IMR-90 (cell line): Measurements from ENCODE around the gene DUSP2. TPM values are rescaled to one million over a fixed set of nuclear protein-coding genes. Genes with fewer than 3 reads are reported as not detected.

Experiments used
- ATAC-seq: fragments of 200-7000 bp; cut with Tn5 transposase; 2 replicates; pipeline ENCODE4 v1.9.1; 2020; ENCODE audit warnings: low read depth, mild to moderate bottlenecking, moderate library complexity
- BruUV-seq: library from RNA; stranded (reverse); fragments of 400-500 nt; replicated peaks from 2 replicates; lab custom pipeline; 2021; lab: Mats Ljungman, UMichigan
- CTCF ChIA-PET: fragments of 300-600 bp; formaldehyde crosslinking; extraction: SDS; loops from one replicate; lab custom pipeline; 2021; ENCODE audit warnings: antibody characterized with exemption; lab: Yijun Ruan, JAX
- POLR2A ChIA-PET: fragments of 300-600 bp; sonication (Branson Sonifier 250); formaldehyde crosslinking; loops from one replicate; lab custom pipeline; 2022; ENCODE audit warnings: antibody characterized with exemption; ENCODE audit not compliant: unreplicated experiment; lab: Charles Lee
- DNase-seq: peaks from one replicate; pipeline ENCODE4 v3.0.0; 2013
- H2AFZ ChIP-seq: replicated peaks from 2 replicates; pipeline ENCODE3; 2013; ENCODE audit warnings: low read length, mild to moderate bottlenecking; ENCODE audit not compliant: poor library complexity
- H2AK5ac ChIP-seq: 2 replicates; pipeline ENCODE4 v1.6.1; 2013; ENCODE audit warnings: low read depth, low read length, inconsistent platforms
- H2AK9ac ChIP-seq: replicated peaks from 2 replicates; pipeline ENCODE3; 2013; ENCODE audit warnings: mild to moderate bottlenecking, low read depth, low read length, moderate library complexity; ENCODE audit not compliant: poor library complexity
- H2BK120ac ChIP-seq: 2 replicates; pipeline ENCODE4 v1.6.1; 2013; ENCODE audit warnings: low read depth, low read length, inconsistent platforms
- H2BK15ac ChIP-seq: 3 replicates; pipeline ENCODE4 v1.6.1; 2013; ENCODE audit warnings: low read depth, low read length, inconsistent platforms
- H2BK20ac ChIP-seq: 2 replicates; pipeline ENCODE4 v1.6.1; 2013; ENCODE audit warnings: low read depth, mild to moderate bottlenecking, inconsistent platforms, low read length, moderate library complexity
- H2BK5ac ChIP-seq: 2 replicates; pipeline ENCODE4 v1.6.1; 2013; ENCODE audit warnings: mild to moderate bottlenecking, low read depth, low read length, inconsistent platforms; ENCODE audit not compliant: poor library complexity, severe bottlenecking
- H3K14ac ChIP-seq: replicated peaks from 2 replicates; pipeline ENCODE4 v1.6.1; 2013; ENCODE audit warnings: low read depth, low read length, inconsistent platforms
- H3K18ac ChIP-seq: 2 replicates; pipeline ENCODE4 v1.6.1; 2013; ENCODE audit warnings: low read depth, low read length, control low read depth
- H3K23ac ChIP-seq: 2 replicates; pipeline ENCODE4 v1.6.1; 2013; ENCODE audit warnings: low read depth, low read length, inconsistent platforms
- H3K27ac ChIP-seq: 2 replicates; pipeline ENCODE4 v1.5.1; 2013; ENCODE audit warnings: mild to moderate bottlenecking, control low read depth, low read length; ENCODE audit not compliant: insufficient read depth
- H3K27me3 ChIP-seq: 2 replicates; pipeline ENCODE4 v1.6.1; 2013; ENCODE audit warnings: low read length; ENCODE audit not compliant: control insufficient read depth, insufficient read depth
- H3K36me3 ChIP-seq: 2 replicates; pipeline ENCODE4 v1.6.1; 2013; ENCODE audit warnings: low read length, mixed read lengths; ENCODE audit not compliant: control insufficient read depth, insufficient read depth
- H3K4ac ChIP-seq: 2 replicates; pipeline ENCODE4 v1.6.1; 2013; ENCODE audit warnings: low read depth, low read length, inconsistent platforms
- H3K4me1 ChIP-seq: 2 replicates; pipeline ENCODE4 v1.6.1; 2013; ENCODE audit warnings: low read length, mixed read lengths; ENCODE audit not compliant: control insufficient read depth, insufficient read depth
- H3K4me2 ChIP-seq: 2 replicates; pipeline ENCODE4 v1.6.1; 2013; ENCODE audit warnings: low read depth, mild to moderate bottlenecking, control low read depth, low read length, moderate library complexity
- H3K4me3 ChIP-seq: 2 replicates; pipeline ENCODE4 v1.5.1; 2013; ENCODE audit warnings: low read depth, mild to moderate bottlenecking, control low read depth, low read length, moderate library complexity; ENCODE audit not compliant: insufficient read depth
- H3K56ac ChIP-seq: 2 replicates; pipeline ENCODE4 v1.6.1; 2013; ENCODE audit warnings: low read length, inconsistent platforms; ENCODE audit not compliant: insufficient read depth; ENCODE audit errors: extremely low read depth
- H3K79me1 ChIP-seq, 2 experiments: 2 replicates each; pipeline ENCODE4 v1.6.1; 2013; ENCODE audit warnings: low read length in 2 of 2, inconsistent platforms in 1 of 2, low read depth in 1 of 2
- H3K9ac ChIP-seq: 2 replicates; pipeline ENCODE4 v1.6.1; 2013; ENCODE audit warnings: low read depth, low read length, control low read depth
- H3K9me1 ChIP-seq: 2 replicates; pipeline ENCODE4 v1.6.1; 2013; ENCODE audit warnings: low read length, inconsistent platforms; ENCODE audit not compliant: insufficient read depth
- H3K9me3 ChIP-seq: 2 replicates; pipeline ENCODE4 v1.6.1; 2013; ENCODE audit warnings: low read length; ENCODE audit not compliant: control insufficient read depth, insufficient read depth
- H4K20me1 ChIP-seq: 2 replicates; pipeline ENCODE4 v1.6.1; 2013; ENCODE audit warnings: low read length, inconsistent platforms; ENCODE audit not compliant: insufficient read depth
- H4K5ac ChIP-seq: 2 replicates; pipeline ENCODE4 v1.6.1; 2013; ENCODE audit warnings: mild to moderate bottlenecking, low read depth, low read length, control low read depth
- H4K8ac ChIP-seq, 2 experiments: 2 replicates each; pipeline ENCODE4 v1.6.1; 2013; ENCODE audit warnings: low read depth in 2 of 2, low read length in 2 of 2, control low read depth in 1 of 2, inconsistent platforms in 1 of 2
- H4K91ac ChIP-seq: 2 replicates; pipeline ENCODE4 v1.6.1; 2013; ENCODE audit warnings: low read depth, low read length, inconsistent platforms; ENCODE audit not compliant: insufficient read depth
- BHLHE40 ChIP-seq: fragments of 150-350 bp; IDR thresholded peaks from 2 replicates; pipeline ENCODE4 v1.6.1; 2016; ENCODE audit warnings: mild to moderate bottlenecking, low read depth, low read length
- CEBPB ChIP-seq: IDR thresholded peaks from 2 replicates; pipeline ENCODE4 v1.6.1; 2012; ENCODE audit warnings: low read depth, low read length, improper control_type of control experiment
- CHD1 ChIP-seq: IDR thresholded peaks from 2 replicates; pipeline ENCODE4 v1.6.1; 2012; ENCODE audit warnings: low read depth, low read length, improper control_type of control experiment
- FOS ChIP-seq: fragments of 150-350 bp; IDR thresholded peaks from 2 replicates; pipeline ENCODE4 v1.6.1; 2016; ENCODE audit warnings: low read depth, low read length
- MAFK ChIP-seq: IDR thresholded peaks from 2 replicates; pipeline ENCODE4 v1.6.1; 2012; ENCODE audit warnings: low read depth, low read length, improper control_type of control experiment
- MAZ ChIP-seq: IDR thresholded peaks from 2 replicates; pipeline ENCODE4 v1.6.1; 2012; ENCODE audit warnings: low read depth, mild to moderate bottlenecking, low read length, improper control_type of control experiment, moderate library complexity, borderline replicate concordance
- MXI1 ChIP-seq: IDR thresholded peaks from 2 replicates; pipeline ENCODE4 v1.6.1; 2012; ENCODE audit warnings: low read depth, mild to moderate bottlenecking, low read length, moderate library complexity, borderline replicate concordance
- POLR2A ChIP-seq: IDR thresholded peaks from 2 replicates; pipeline ENCODE4 v1.6.1; 2012; ENCODE audit warnings: mild to moderate bottlenecking, low read depth, low read length
- RAD21 ChIP-seq: IDR thresholded peaks from 2 replicates; pipeline ENCODE4 v1.6.1; 2012; ENCODE audit warnings: low read length, improper control_type of control experiment
- RCOR1 ChIP-seq: IDR thresholded peaks from 2 replicates; pipeline ENCODE4 v1.6.1; 2012; ENCODE audit warnings: mild to moderate bottlenecking, low read length, improper control_type of control experiment; ENCODE audit not compliant: insufficient replicate concordance
- SMC3 ChIP-seq: fragments of 150-350 bp; IDR thresholded peaks from 2 replicates; pipeline ENCODE4 v1.6.1; 2016; ENCODE audit warnings: low read depth, mild to moderate bottlenecking, antibody characterized with exemption, low read length, moderate library complexity
- WGBS, 2 experiments: methylation state at CpG; one replicate each; pipeline versions ENCODE4 v1.1.5 to v1.1.7; 2013; ENCODE audit warnings: missing lambda C conversion rate in 2 of 2; ENCODE audit not compliant: insufficient read length in 1 of 2; ENCODE audit errors: extremely low coverage in 2 of 2; 5-methylcytosine and 5-hydroxymethylcytosine counted together
- dilution Hi-C: fragments of 300-500 bp; cut with HindIII; formaldehyde crosslinking; loops from one replicate; pipeline ENCODE4 v1.14.3; 2018; ENCODE audit warnings: low sequenced_read_pairs; ENCODE audit not compliant: unreplicated experiment
- in situ Hi-C: fragments of 300-500 bp; cut with MboI; formaldehyde crosslinking; loops from 3 replicates; pipeline ENCODE4 v1.14.3; 2019; ENCODE audit warnings: low sequenced_read_pairs, inconsistent platforms, mixed read lengths
- intact Hi-C: fragments of 100-400 bp; cut with micrococcal nuclease; formaldehyde crosslinking; loops from 2 replicates; pipeline ENCODE4 v1.10.0; 2022
- polyA plus RNA-seq, 3 experiments: library from polyadenylated mRNA; depleted of rRNA; stranded (reverse); fragments of >200 nt; gene quantifications; 2 replicates each; pipeline ENCODE4 v1.2.3, GENCODE V29; 2012; ENCODE audit warnings: low replicate concordance in 1 of 3
- total RNA-seq: library from RNA; depleted of rRNA; stranded (reverse); fragments of >200 nt; gene quantifications from 2 replicates; pipeline ENCODE4 v1.2.3, GENCODE V29; 2012
- TF ChIP-seq, protein P1 (sequence below): fragments of 150-350 bp; IDR thresholded peaks from 2 replicates; pipeline ENCODE4 v1.6.1; 2017; ENCODE audit warnings: mild to moderate bottlenecking, antibody characterized with exemption, low read length, low read depth
- TF ChIP-seq, protein P2 (sequence below): conservative IDR thresholded peaks from 2 replicates; pipeline ENCODE4 v1.5.1; 2012; ENCODE audit warnings: mild to moderate bottlenecking, low read depth, low read length, improper control_type of control experiment
- TF ChIP-seq, protein P3 (sequence below): fragments of 150-350 bp; IDR thresholded peaks from 2 replicates; pipeline ENCODE4 v1.6.1; 2016; ENCODE audit warnings: low read depth, mild to moderate bottlenecking, low read length, moderate library complexity, borderline replicate concordance

The DUSP2 gene
- total and polyA plus RNA-seq, 2 of the 4 experiments (the other 2 are of a cell fraction) = 1.8 to 3.8 TPM

DNA sequence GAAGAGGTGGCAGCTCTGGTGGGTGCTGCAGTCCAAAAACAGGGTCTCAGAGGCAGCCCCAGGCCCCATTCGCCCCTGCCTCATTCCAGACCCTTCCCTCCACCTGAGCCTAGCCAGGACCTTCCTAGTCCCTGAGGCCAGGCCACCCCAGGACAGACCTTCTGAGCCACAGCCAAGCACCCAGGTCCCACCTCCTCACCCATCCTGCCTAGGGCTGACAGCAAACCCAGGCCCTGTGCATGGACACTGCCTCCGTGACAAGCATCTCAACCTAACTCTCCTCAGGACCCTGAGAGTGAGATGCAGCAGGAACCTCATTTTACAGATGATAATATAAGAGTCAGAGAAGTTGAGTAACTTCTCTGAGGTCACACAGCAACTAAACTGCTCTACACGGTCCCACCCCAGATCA, 44.3 kb downstream of the DUSP2 start:
- H2BK15ac ChIP-seq = no peak overlapping the region
- H2AK5ac ChIP-seq = no peak overlapping the region
- H4K8ac ChIP-seq = no peak overlapping the region
- H2AFZ ChIP-seq = no peak overlapping the region
- H3K23ac ChIP-seq = no peak overlapping the region
- BruUV-seq = no TSS peak
- no peak overlapping the region for H2BK5ac ChIP-seq
- peaks cover 2% of the 10 kb centered on the region; the same call in 1 of the 2 replicates for H3K4me1 ChIP-seq
- intact Hi-C loops = no loop called here
- no peak overlapping the region for H2BK120ac ChIP-seq
- no peak overlapping the region for H3K4me3 ChIP-seq
- no peak overlapping the region for H3K27ac ChIP-seq
- H3K9ac ChIP-seq = no peak overlapping the region
- POLR2A ChIA-PET = no interaction called here
- no peaks in the 10 kb centered on the region for H3K9me1 ChIP-seq
- no peak overlapping the region for H4K5ac ChIP-seq
- peaks cover 16% of the 10 kb centered on the region for H3K27me3 ChIP-seq
- H3K79me1 ChIP-seq = no peaks in the 10 kb centered on the region
- H4K91ac ChIP-seq = no peak overlapping the region
- 43% methylated on average over 1 of the region's 3 CpGs; no CpG with 5 or more reads in 1 of the 2 experiments for WGBS, 2 experiments
- H3K36me3 ChIP-seq = no peaks in the 10 kb centered on the region
- no peak overlapping the region for H3K14ac ChIP-seq
- H4K20me1 ChIP-seq = no peaks in the 10 kb centered on the region
- peaks cover 13% of the 10 kb centered on the region for H3K9me3 ChIP-seq
- H2AK9ac ChIP-seq = no peak overlapping the region
- no peak for TF ChIP-seq SMC3
- no peak for TF ChIP-seq CHD1
- TF ChIP-seq RCOR1 = no peak
- TF ChIP-seq POLR2A = no peak
- TF ChIP-seq, protein P1, sequence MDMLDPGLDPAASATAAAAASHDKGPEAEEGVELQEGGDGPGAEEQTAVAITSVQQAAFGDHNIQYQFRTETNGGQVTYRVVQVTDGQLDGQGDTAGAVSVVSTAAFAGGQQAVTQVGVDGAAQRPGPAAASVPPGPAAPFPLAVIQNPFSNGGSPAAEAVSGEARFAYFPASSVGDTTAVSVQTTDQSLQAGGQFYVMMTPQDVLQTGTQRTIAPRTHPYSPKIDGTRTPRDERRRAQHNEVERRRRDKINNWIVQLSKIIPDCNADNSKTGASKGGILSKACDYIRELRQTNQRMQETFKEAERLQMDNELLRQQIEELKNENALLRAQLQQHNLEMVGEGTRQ = no peak
- TF ChIP-seq, protein P2, sequence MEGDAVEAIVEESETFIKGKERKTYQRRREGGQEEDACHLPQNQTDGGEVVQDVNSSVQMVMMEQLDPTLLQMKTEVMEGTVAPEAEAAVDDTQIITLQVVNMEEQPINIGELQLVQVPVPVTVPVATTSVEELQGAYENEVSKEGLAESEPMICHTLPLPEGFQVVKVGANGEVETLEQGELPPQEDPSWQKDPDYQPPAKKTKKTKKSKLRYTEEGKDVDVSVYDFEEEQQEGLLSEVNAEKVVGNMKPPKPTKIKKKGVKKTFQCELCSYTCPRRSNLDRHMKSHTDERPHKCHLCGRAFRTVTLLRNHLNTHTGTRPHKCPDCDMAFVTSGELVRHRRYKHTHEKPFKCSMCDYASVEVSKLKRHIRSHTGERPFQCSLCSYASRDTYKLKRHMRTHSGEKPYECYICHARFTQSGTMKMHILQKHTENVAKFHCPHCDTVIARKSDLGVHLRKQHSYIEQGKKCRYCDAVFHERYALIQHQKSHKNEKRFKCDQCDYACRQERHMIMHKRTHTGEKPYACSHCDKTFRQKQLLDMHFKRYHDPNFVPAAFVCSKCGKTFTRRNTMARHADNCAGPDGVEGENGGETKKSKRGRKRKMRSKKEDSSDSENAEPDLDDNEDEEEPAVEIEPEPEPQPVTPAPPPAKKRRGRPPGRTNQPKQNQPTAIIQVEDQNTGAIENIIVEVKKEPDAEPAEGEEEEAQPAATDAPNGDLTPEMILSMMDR = no peak
- TF ChIP-seq CEBPB = no peak
- TF ChIP-seq RAD21 = no peak
- no peak for TF ChIP-seq MXI1
- TF ChIP-seq BHLHE40 = no peak
- TF ChIP-seq, protein P3, sequence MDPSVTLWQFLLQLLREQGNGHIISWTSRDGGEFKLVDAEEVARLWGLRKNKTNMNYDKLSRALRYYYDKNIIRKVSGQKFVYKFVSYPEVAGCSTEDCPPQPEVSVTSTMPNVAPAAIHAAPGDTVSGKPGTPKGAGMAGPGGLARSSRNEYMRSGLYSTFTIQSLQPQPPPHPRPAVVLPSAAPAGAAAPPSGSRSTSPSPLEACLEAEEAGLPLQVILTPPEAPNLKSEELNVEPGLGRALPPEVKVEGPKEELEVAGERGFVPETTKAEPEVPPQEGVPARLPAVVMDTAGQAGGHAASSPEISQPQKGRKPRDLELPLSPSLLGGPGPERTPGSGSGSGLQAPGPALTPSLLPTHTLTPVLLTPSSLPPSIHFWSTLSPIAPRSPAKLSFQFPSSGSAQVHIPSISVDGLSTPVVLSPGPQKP = no peak
- TF ChIP-seq MAZ = no peak
- TF ChIP-seq MAFK = no peak
- TF ChIP-seq FOS = no peak
- H2BK20ac ChIP-seq = no peak overlapping the region
- H3K4me2 ChIP-seq = no peak overlapping the region
- no peak overlapping the region for H3K4ac ChIP-seq
- no peak overlapping the region for H3K56ac ChIP-seq
- dilution Hi-C loops = no loop called here
- in situ Hi-C loops = loop anchor here (25.0 kb wide), 1 partner anchor 89 kb away; no protein-coding TSS in a partner anchor
- CTCF ChIA-PET = no interaction called here
- DNase-seq (no peak), ATAC-seq (no peak)
- H3K18ac ChIP-seq = no peak overlapping the region
